Endothelial cell of hepatic sinusoid (primary cell): ENCODE results near the gene PIP.
"Not testable (repeated sequence)": the region's sequence is repeated elsewhere in the genome, so short reads cannot be mapped to it uniquely, and the experiment has no call there.

Experiments used
- in situ Hi-C: cut with HindIII; loops from 2 replicates; pipeline ENCODE4 v1.10.0; 2017; ENCODE audit warnings: low sequenced_read_pairs

PIP gene

GRCh38 chr7:143131781-143132180 lies at the start of gene PIP:
Gene PIP (plus strand): TSS chr7:143132077. CDS start chr7:143132117, 40 bp downstream.
- in situ Hi-C loops, result no loop called here

GRCh38 chr7:143085109-143085508 lies 46.8 kb upstream of the PIP start:
- in situ Hi-C loops, result no loop called here

GRCh38 chr7:143085610-143086009 lies 46.3 kb upstream of the PIP start:
- in situ Hi-C loops, result not testable (repeated sequence)

- in situ Hi-C loops, result not testable (repeated sequence)
Observed at GRCh38 chr7:143088549-143089231, 43.2 kb upstream of the PIP start.

- in situ Hi-C loops, result no loop called here
Observed at GRCh38 chr7:143096146-143096545, 35.7 kb upstream of the PIP start.

GRCh38 chr7:143099579-143099978 lies 32.3 kb upstream of the PIP start:
- in situ Hi-C loops, result not testable (repeated sequence)

GRCh38 chr7:143104759-143105158 lies 27.1 kb upstream of the PIP start:
- in situ Hi-C loops, result no loop called here

GRCh38 chr7:143108019-143108418 lies 23.9 kb upstream of the PIP start:
- in situ Hi-C loops, result not testable (repeated sequence)

- in situ Hi-C loops, result no loop called here
Observed at GRCh38 chr7:143117395-143117794, 14.5 kb upstream of the PIP start.

- in situ Hi-C loops, result no loop called here
Observed at GRCh38 chr7:143120691-143121405, 11.0 kb upstream of the PIP start.

- in situ Hi-C loops, result not testable (repeated sequence)
Observed at GRCh38 chr7:143123326-143123725, 8.6 kb upstream of the PIP start.

GRCh38 chr7:143126146-143126545 lies 5.7 kb upstream of the PIP start:
- in situ Hi-C loops, result no loop called here

- in situ Hi-C loops, result no loop called here
Observed at GRCh38 chr7:143129051-143129450, 2.8 kb upstream of the PIP start.

- in situ Hi-C loops, result no loop called here
Observed at GRCh38 chr7:143129477-143129876, 2.4 kb upstream of the PIP start.

- in situ Hi-C loops, result no loop called here
Observed at GRCh38 chr7:143130541-143130940, 1.3 kb upstream of the PIP start.

- in situ Hi-C loops, result no loop called here
Observed at GRCh38 chr7:143147070-143147469, 15.2 kb downstream of the PIP start.

GRCh38 chr7:143148050-143148449 lies 16.2 kb downstream of the PIP start:
- in situ Hi-C loops, result no loop called here

GRCh38 chr7:143148651-143149050 lies 16.8 kb downstream of the PIP start:
- in situ Hi-C loops, result no loop called here

- in situ Hi-C loops, result not testable (repeated sequence)
Observed at GRCh38 chr7:143150696-143151095, 18.8 kb downstream of the PIP start.

GRCh38 chr7:143158617-143159016 lies 26.7 kb downstream of the PIP start:
- in situ Hi-C loops, result not testable (repeated sequence)

- in situ Hi-C loops, result no loop called here
Observed at GRCh38 chr7:143171697-143172096, 39.8 kb downstream of the PIP start.

- in situ Hi-C loops, result no loop called here
Observed at GRCh38 chr7:143172354-143172753, 40.5 kb downstream of the PIP start.
